Hepatocyte (in vitro differentiated cells): Measurements from ENCODE around the gene AOX1. TPM values are rescaled to one million over a fixed set of nuclear protein-coding genes. Genes with fewer than 3 reads are reported as not detected.

ENCODE experiments used
- DNase-seq: peaks from one replicate; pipeline ENCODE4 v3.0.0-alpha.2; 2016; ENCODE audit warnings: low spot score
- H2AFZ ChIP-seq: fragments of 200-600 bp; sonication (generic); 2 replicates; pipeline ENCODE4 v1.6.0; 2016; ENCODE audit warnings: antibody characterized with exemption, mild to moderate bottlenecking
- H3K27ac ChIP-seq: fragments of 200-600 bp; sonication (generic); 2 replicates; pipeline ENCODE4 v1.5.1; 2016; ENCODE audit warnings: mild to moderate bottlenecking
- H3K27me3 ChIP-seq: fragments of 200-600 bp; sonication (generic); 2 replicates; pipeline ENCODE4 v1.6.1; 2016
- H3K36me3 ChIP-seq: fragments of 200-600 bp; sonication (generic); replicated peaks from 2 replicates; pipeline ENCODE4 v1.5.1; 2016; ENCODE audit warnings: low read depth; ENCODE audit not compliant: insufficient read depth
- H3K4me1 ChIP-seq: fragments of 200-600 bp; sonication (generic); 2 replicates; pipeline ENCODE4 v1.5.1; 2016; ENCODE audit warnings: mild to moderate bottlenecking, moderate library complexity; ENCODE audit not compliant: insufficient read depth
- H3K4me2 ChIP-seq: fragments of 200-600 bp; sonication (generic); 2 replicates; pipeline ENCODE4 v1.6.0; 2016
- H3K4me3 ChIP-seq: fragments of 200-600 bp; sonication (generic); 2 replicates; pipeline ENCODE4 v1.5.1; 2016; ENCODE audit warnings: mild to moderate bottlenecking
- H3K79me2 ChIP-seq: fragments of 200-600 bp; sonication (generic); 2 replicates; pipeline ENCODE4 v1.6.0; 2017; ENCODE audit warnings: mild to moderate bottlenecking
- H3K9me2 ChIP-seq: fragments of 200-600 bp; sonication (generic); replicated peaks from 2 replicates; pipeline ENCODE4 v1.6.0; 2017; ENCODE audit warnings: mild to moderate bottlenecking; ENCODE audit not compliant: insufficient read depth
- H3K9me3 ChIP-seq: fragments of 200-600 bp; sonication (generic); 2 replicates; pipeline ENCODE4 v1.5.1; 2016; ENCODE audit warnings: low read depth, mild to moderate bottlenecking
- H4K20me1 ChIP-seq: fragments of 200-600 bp; sonication (generic); 2 replicates; pipeline ENCODE4 v1.6.0; 2016; ENCODE audit warnings: mild to moderate bottlenecking; ENCODE audit not compliant: insufficient read depth, poor library complexity, severe bottlenecking
- CTCF ChIP-seq: fragments of 200-600 bp; sonication (generic); IDR thresholded peaks from 2 replicates; pipeline ENCODE4 v1.5.1; 2016; ENCODE audit warnings: antibody characterized with exemption, mild to moderate bottlenecking; ENCODE audit not compliant: poor library complexity
- EZH2 ChIP-seq: fragments of 200-600 bp; sonication (generic); IDR thresholded peaks from 2 replicates; pipeline ENCODE4 v1.6.1; 2016; ENCODE audit warnings: antibody characterized with exemption, mild to moderate bottlenecking, borderline replicate concordance
- EZH2phosphoT487 ChIP-seq: fragments of 200-600 bp; sonication (generic); IDR thresholded peaks from one replicate; pipeline ENCODE4 v1.6.1; 2018; ENCODE audit warnings: antibody characterized with exemption, mild to moderate bottlenecking, low read depth, moderate library complexity; ENCODE audit not compliant: unreplicated experiment, severe bottlenecking
- WGBS: methylation state at CpG from one replicate; pipeline ENCODE4 v1.1.6; 2016; ENCODE audit warnings: low lambda C conversion rate; ENCODE audit errors: missing lambda C conversion rate; 5-methylcytosine and 5-hydroxymethylcytosine counted together
- polyA plus RNA-seq: library from polyadenylated mRNA; unstranded; fragments of >200 nt; fragmentation: Nextera tagmentation; extraction: Ambion mirVana; gene quantifications from 2 replicates; pipeline ENCODE4 v1.2.1, GENCODE V29; 2016
- total RNA-seq: library from RNA; depleted of rRNA; stranded (reverse); fragments of >200 nt; gene quantifications from 2 replicates; pipeline ENCODE4 v1.2.3, GENCODE V29; 2014

AOX1 gene
- total and polyA plus RNA-seq, 2 experiments from 2014 or later, result 4.7 to 7.4 TPM

DNA sequence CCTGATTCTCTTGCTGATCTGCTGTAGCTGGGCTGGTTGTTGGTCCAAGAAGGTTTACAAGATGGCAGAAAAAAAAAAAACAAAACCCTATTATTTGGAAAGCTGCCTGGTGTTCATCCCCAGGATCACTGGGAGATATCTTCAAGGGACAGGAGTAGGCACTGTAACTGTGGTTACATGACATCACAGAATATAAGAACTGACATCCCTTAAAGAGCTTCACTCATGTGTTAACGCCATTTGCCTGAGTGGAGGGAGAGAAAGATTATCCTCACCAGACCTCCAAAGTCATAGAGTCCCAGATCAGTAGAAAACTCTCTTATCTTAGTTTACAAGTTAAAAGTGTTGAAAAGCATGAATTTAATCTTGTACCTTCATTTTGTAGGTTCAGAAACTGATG, 130.6 kb downstream of the AOX1 start:
- no peak for TF ChIP-seq EZH2phosphoT487
- no peak for TF ChIP-seq EZH2
- no peak for TF ChIP-seq CTCF
- no peaks in the 10 kb centered on the region for H3K36me3 ChIP-seq
- H4K20me1 ChIP-seq, result no peaks in the 10 kb centered on the region
- no peaks in the 10 kb centered on the region for H3K9me2 ChIP-seq
- H3K79me2 ChIP-seq, result no peaks in the 10 kb centered on the region
- H3K9me3 ChIP-seq, result no peaks in the 10 kb centered on the region
- no peak overlapping the region for H3K4me2 ChIP-seq
- H3K4me1 ChIP-seq, result no peaks in the 10 kb centered on the region
- DNase-seq, result no peak
- no peak overlapping the region for H3K27ac ChIP-seq
- H3K27me3 ChIP-seq, result no peaks in the 10 kb centered on the region
- WGBS, result 66% methylated on average over 1 of the region's 1 CpG
- no peak overlapping the region for H2AFZ ChIP-seq
- H3K4me3 ChIP-seq, result no peak overlapping the region

Other genes starting within 250 kb of the AOX1 start
- 12.9 and 13.4 TPM in 2 replicates for gene KCTD18, start 75.9 kb upstream of the AOX1 start, total RNA-seq
- 6.9 and 12.7 TPM in 2 replicates for gene KCTD18, start 75.9 kb upstream of the AOX1 start, polyA plus RNA-seq
- 4.2 and 5.6 TPM in 2 replicates for gene SGO2, start 59.8 kb upstream of the AOX1 start, total RNA-seq
- 4.9 and 7.0 TPM in 2 replicates for gene SGO2, start 59.8 kb upstream of the AOX1 start, polyA plus RNA-seq
- 208 and 237 TPM in 2 replicates for gene BZW1, start 225.9 kb downstream of the AOX1 start, total RNA-seq
- 133 TPM in 2 replicates for gene BZW1, start 225.9 kb downstream of the AOX1 start, polyA plus RNA-seq